Liver (tissue), 3 donors: ENCODE measurements around the gene IL17RE.

Source experiments
- ATF3 ChIP-seq: IDR thresholded peaks from 2 replicates; pipeline ENCODE4 v1.6.1; 2016; ENCODE audit warnings: antibody characterized with exemption
- CTCF ChIP-seq: fragments of 150-350 bp; IDR thresholded peaks from 2 replicates; pipeline ENCODE4 v1.5.1; 2017; ENCODE audit warnings: improper control_type of control experiment, low read depth, low read length; ENCODE audit not compliant: missing input control
- FOXA1 ChIP-seq: IDR thresholded peaks from 2 replicates; pipeline ENCODE4 v1.6.1; 2016; ENCODE audit warnings: antibody characterized with exemption
- FOXA2 ChIP-seq: IDR thresholded peaks from 2 replicates; pipeline ENCODE4 v1.6.1; 2016; ENCODE audit warnings: antibody characterized with exemption
- GABPA ChIP-seq, 2 donors: IDR thresholded peaks in 1 of 2; conservative IDR thresholded peaks in 1 of 2; 2 replicates each; pipeline ENCODE4 v1.6.1; 2016; ENCODE audit warnings: antibody characterized with exemption in 2 of 2, mild to moderate bottlenecking in 1 of 2, moderate library complexity in 1 of 2
- JUND ChIP-seq, 2 donors: IDR thresholded peaks; 2 replicates each; pipeline ENCODE4 v1.6.1; 2016; ENCODE audit warnings: antibody characterized with exemption in 2 of 2
- MAX ChIP-seq: IDR thresholded peaks from 2 replicates; pipeline ENCODE4 v1.6.1; 2016; ENCODE audit warnings: antibody characterized with exemption
- NR2F2 ChIP-seq: IDR thresholded peaks from 2 replicates; pipeline ENCODE4 v1.6.1; 2016; ENCODE audit warnings: antibody characterized with exemption
- RAD21 ChIP-seq, 2 donors: IDR thresholded peaks; 2 replicates each; pipeline ENCODE4 v1.6.1; 2016; ENCODE audit warnings: antibody characterized with exemption in 2 of 2, mild to moderate bottlenecking in 2 of 2
- REST ChIP-seq: IDR thresholded peaks from 2 replicates; pipeline ENCODE4 v1.6.1; 2016; ENCODE audit warnings: antibody characterized with exemption, mild to moderate bottlenecking
- SP1 ChIP-seq: IDR thresholded peaks from 2 replicates; pipeline ENCODE4 v1.6.1; 2018; ENCODE audit warnings: antibody characterized with exemption, mild to moderate bottlenecking
- TAF1 ChIP-seq: conservative IDR thresholded peaks from 2 replicates; pipeline ENCODE4 v1.6.1; 2016; ENCODE audit warnings: antibody characterized with exemption, mild to moderate bottlenecking
- YY1 ChIP-seq: IDR thresholded peaks from 2 replicates; pipeline ENCODE4 v1.6.1; 2016; ENCODE audit warnings: antibody characterized with exemption, mild to moderate bottlenecking
- ZBTB33 ChIP-seq: IDR thresholded peaks from 2 replicates; pipeline ENCODE4 v1.6.1; 2016; ENCODE audit warnings: antibody characterized with exemption
- donor health status: healthy.
- donor health status: healthy.

DNA sequence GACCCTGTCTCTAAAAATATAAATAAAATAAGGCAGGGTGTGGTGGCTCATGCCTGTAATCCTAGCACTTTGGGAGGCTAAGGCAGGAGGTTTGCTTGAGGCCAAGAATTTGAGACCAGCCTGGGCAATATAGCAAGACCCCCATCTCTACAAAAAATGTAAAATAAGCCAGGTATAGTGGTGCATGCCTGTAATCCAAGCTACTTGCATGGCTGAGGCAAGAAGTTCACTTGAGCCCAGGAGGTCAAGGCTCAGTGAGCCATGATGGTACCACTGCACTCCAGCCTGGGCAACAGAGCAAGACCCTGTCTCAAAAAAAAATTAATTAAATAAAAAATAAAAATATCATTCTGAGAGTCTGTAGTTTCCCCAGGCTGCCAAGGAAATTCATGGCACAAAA is 16.3 kb upstream of the IL17RE start:
- TF ChIP-seq CTCF (no peak), YY1 (no peak), REST (no peak), MAX (no peak), SP1 (no peak), RAD21 (IDR thresholded peaks at IDR 0.05) (no peak), NR2F2 (no peak), ATF3 (no peak), TAF1 (no peak), FOXA2 (no peak), ZBTB33 (no peak), JUND (IDR thresholded peaks at IDR 0.05) (no peak), GABPA (IDR thresholded peaks at IDR 0.05 in 1 of 2, conservative IDR thresholded peaks at IDR 0.05 in 1 of 2) (no peak), FOXA1 (no peak)
